OCI-LY3 (cell line): Measurements from ENCODE around the gene PCDHGA6.
"Not testable (repeated sequence)": the region's sequence is repeated elsewhere in the genome, so short reads cannot be mapped to it uniquely, and the experiment has no call there.

Source experiments
- H2AFZ ChIP-seq: fragments of 200-600, 300-600 bp; shearing (Covaris generic); 2 replicates; pipeline ENCODE4 v1.6.0; 2014; ENCODE audit warnings: antibody characterized with exemption, low read depth, low read length
- H3K27ac ChIP-seq: fragments of 200-600, 300-600 bp; sonication (generic); 2 replicates; pipeline ENCODE4 v1.5.1; 2014; ENCODE audit warnings: mild to moderate bottlenecking, low read length, moderate library complexity, mixed read lengths
- H3K27me3 ChIP-seq: fragments of 200-600, 300-600 bp; sonication (generic); 2 replicates; pipeline ENCODE4 v1.6.1; 2014; ENCODE audit warnings: low read depth, low read length, mixed read lengths
- H3K36me3 ChIP-seq: fragments of 200-600, 300-600 bp; sonication (generic); replicated peaks from 2 replicates; pipeline ENCODE3; 2014; ENCODE audit warnings: low read depth, low read length, mixed read lengths
- H3K4me1 ChIP-seq: fragments of 300-600, 200-600 bp; sonication (generic); 2 replicates; pipeline ENCODE4 v1.6.1; 2014; ENCODE audit warnings: low read length, mixed read lengths
- H3K4me2 ChIP-seq: fragments of 200-600, 300-600 bp; sonication (generic); 2 replicates; pipeline ENCODE4 v1.6.1; 2014; ENCODE audit warnings: low read length, mixed read lengths
- H3K4me3 ChIP-seq: fragments of 300-600, 200-600 bp; sonication (generic); 2 replicates; pipeline ENCODE4 v1.5.1; 2014; ENCODE audit warnings: antibody characterized with exemption, mild to moderate bottlenecking, low read length, moderate library complexity
- H3K79me2 ChIP-seq: fragments of 300-600, 200-600 bp; shearing (Covaris generic); 2 replicates; pipeline ENCODE4 v1.6.1; 2014; ENCODE audit warnings: mild to moderate bottlenecking, low read length, mixed read lengths
- H3K9ac ChIP-seq: fragments of 300-600, 200-600 bp; shearing (Covaris generic); 2 replicates; pipeline ENCODE4 v1.6.0; 2014; ENCODE audit warnings: mild to moderate bottlenecking, low read length, moderate library complexity
- H3K9me3 ChIP-seq: fragments of 200-600, 300-600 bp; shearing (Covaris generic); 2 replicates; pipeline ENCODE4 v1.6.1; 2014; ENCODE audit warnings: low read length, mixed read lengths; ENCODE audit not compliant: insufficient read depth
- H4K20me1 ChIP-seq: fragments of 200-600, 300-600 bp; sonication (generic); 2 replicates; pipeline ENCODE4 v1.6.1; 2016; ENCODE audit warnings: low read length, mixed read lengths; ENCODE audit not compliant: insufficient read depth
- CTCF ChIP-seq: fragments of 200-600, 300-600 bp; sonication (generic); IDR thresholded peaks from 2 replicates; pipeline ENCODE4 v1.5.1; 2014; ENCODE audit warnings: antibody characterized with exemption, low read length, low read depth
- EZH2phosphoT487 ChIP-seq: fragments of 200-600 bp; shearing (Covaris generic); IDR thresholded peaks from 2 replicates; pipeline ENCODE4 v1.6.1; 2018; ENCODE audit warnings: antibody characterized with exemption, mixed run types, low read depth

The PCDHGA6 gene

GRCh38 chr5:141383345-141383744 is 9.7 kb downstream of the PCDHGA6 start:
- no peaks in the 10 kb centered on the region for H4K20me1 ChIP-seq
- no peak overlapping the region for H3K9ac ChIP-seq
- TF ChIP-seq EZH2phosphoT487 = no peak
- TF ChIP-seq CTCF = no peak
- no peaks in the 10 kb centered on the region for H3K27me3 ChIP-seq
- no peaks in the 10 kb centered on the region for H3K36me3 ChIP-seq
- H3K79me2 ChIP-seq = no peaks in the 10 kb centered on the region
- H3K27ac ChIP-seq = no peak overlapping the region
- H2AFZ ChIP-seq = no peak overlapping the region
- no peaks in the 10 kb centered on the region for H3K9me3 ChIP-seq
- no peaks in the 10 kb centered on the region for H3K4me1 ChIP-seq
- H3K4me3 ChIP-seq = no peak overlapping the region
- no peak overlapping the region for H3K4me2 ChIP-seq

- no peaks in the 10 kb centered on the region for H3K27me3 ChIP-seq
- H4K20me1 ChIP-seq = no peaks in the 10 kb centered on the region
- no peak overlapping the region for H3K4me2 ChIP-seq
Measured at GRCh38 chr5:141384471-141385267, 11.0 kb downstream of the PCDHGA6 start.

GRCh38 chr5:141387557-141388311 is 14.0 kb downstream of the PCDHGA6 start, which contains the start of gene PCDHGB4:
Gene PCDHGB4, plus strand, starts transcription at chr5:141387698. Its CDS starts 187 bp downstream, at chr5:141387885.
- H3K9me3 ChIP-seq, H2AFZ ChIP-seq, H3K79me2 ChIP-seq, H3K27me3 ChIP-seq, H3K4me2 ChIP-seq, H3K4me3 ChIP-seq, H3K27ac ChIP-seq, H3K36me3 ChIP-seq, H3K9ac ChIP-seq, H4K20me1 ChIP-seq, H3K4me1 ChIP-seq: not testable (repeated sequence)

More at GRCh38 chr5:141384471-141385267, 11.0 kb downstream of the PCDHGA6 start:
- Histone ChIP-seq H2AFZ (no peak overlapping the region), H3K4me1 (no peaks in the 10 kb centered on the region), H3K79me2 (no peaks in the 10 kb centered on the region), H3K4me3 (no peak overlapping the region), H3K36me3 (no peaks in the 10 kb centered on the region), H3K27ac (no peak overlapping the region), H3K9me3 (no peaks in the 10 kb centered on the region), H3K9ac (no peak overlapping the region)
- TF ChIP-seq EZH2phosphoT487 = no peak
- no peak for TF ChIP-seq CTCF

- Histone ChIP-seq H2AFZ (no peak overlapping the region), H3K4me2 (no peak overlapping the region), H3K4me3 (no peak overlapping the region), H3K79me2 (no peaks in the 10 kb centered on the region), H4K20me1 (no peaks in the 10 kb centered on the region), H3K9ac (no peak overlapping the region), H3K27ac (no peak overlapping the region), H3K27me3 (no peaks in the 10 kb centered on the region), H3K36me3 (no peaks in the 10 kb centered on the region), H3K4me1 (no peaks in the 10 kb centered on the region), H3K9me3 (no peaks in the 10 kb centered on the region)
- no peak for TF ChIP-seq CTCF
- no peak for TF ChIP-seq EZH2phosphoT487
Measured at GRCh38 chr5:141388661-141389060, 15.0 kb downstream of the PCDHGA6 start.
